Dedifferentiated amniotic fluid mesenchymal stem cell (primary cell): ENCODE measurements around the gene CCDC91.
"Not testable (repeated sequence)": the region's sequence is repeated elsewhere in the genome, so short reads cannot be mapped to it uniquely, and the experiment has no call there.

Source experiments
- DNase-seq: peaks from one replicate; pipeline ENCODE4 v3.0.0-alpha.2; 2016; ENCODE audit errors: extremely low spot score

The CCDC91 gene

GRCh38 chr12:28290262-28290661 is 100.0 kb downstream of the CCDC91 start:
- DNase-seq: no peak

DNA sequence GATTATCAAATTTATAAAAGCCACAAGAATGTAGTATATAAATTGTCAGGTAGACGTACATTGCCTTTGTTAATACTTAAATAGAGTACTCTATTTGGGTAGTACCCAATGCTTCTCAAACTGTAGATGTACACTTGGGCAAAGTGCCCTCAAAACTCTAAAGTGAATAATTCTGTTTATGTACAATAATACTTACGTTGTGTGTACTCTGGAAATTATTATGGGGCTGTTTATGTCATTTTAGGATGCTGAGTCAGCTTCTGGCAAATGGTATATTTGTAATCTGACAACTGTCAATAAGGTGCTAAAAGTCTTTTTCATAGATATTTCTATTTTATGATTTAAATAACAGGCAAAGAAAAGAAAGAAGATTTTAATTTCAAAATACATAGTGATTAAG is 102.4 kb downstream of the CCDC91 start:
- DNase-seq: no peak

GRCh38 chr12:28294300-28294699 is 104.0 kb downstream of the CCDC91 start:
- DNase-seq: no peak

GRCh38 chr12:28296287-28296686 is 106.0 kb downstream of the CCDC91 start:
- DNase-seq: no peak

- no peak for DNase-seq
Measured at GRCh38 chr12:28303192-28303591, 112.9 kb downstream of the CCDC91 start.

- no peak for DNase-seq
Measured at GRCh38 chr12:28306535-28306934, 116.3 kb downstream of the CCDC91 start.

DNA sequence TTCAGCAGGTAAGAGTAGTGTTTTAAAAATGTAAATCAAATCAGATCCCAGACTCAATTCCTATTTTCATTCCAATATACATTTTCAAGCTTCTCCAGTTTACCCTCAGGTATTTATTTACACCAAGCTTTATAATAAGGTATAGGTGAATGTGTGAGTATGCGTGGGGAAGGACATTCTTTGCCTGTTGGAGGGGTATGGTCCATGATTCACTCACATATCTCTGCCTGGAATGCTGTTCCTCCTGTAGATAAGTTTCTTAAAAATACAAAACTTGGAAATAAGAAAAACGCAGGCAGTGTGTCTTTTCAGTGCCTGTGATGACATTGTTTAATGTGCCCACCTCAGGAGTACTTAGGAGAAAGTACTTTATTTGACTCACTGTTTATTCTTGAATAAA is 118.6 kb downstream of the CCDC91 start:
- DNase-seq: no peak

DNA sequence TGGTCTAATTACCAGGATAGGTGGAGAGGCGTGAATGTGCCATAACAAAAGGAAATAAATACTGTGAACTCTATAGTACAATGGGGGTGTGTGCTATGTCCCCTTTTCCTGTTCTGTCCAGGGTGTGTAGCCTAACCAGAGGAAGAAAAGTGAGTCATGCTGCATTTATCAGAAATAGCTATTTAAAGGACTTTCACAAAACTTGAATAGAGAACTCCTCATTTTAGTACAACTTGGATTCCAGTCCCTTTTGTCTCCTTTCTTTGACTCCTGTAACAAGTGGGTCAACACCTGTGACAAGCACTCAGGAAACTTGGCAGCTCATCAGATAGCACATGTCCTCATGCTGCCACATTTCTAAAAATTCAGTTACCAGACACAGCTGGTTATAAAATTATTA is 123.4 kb downstream of the CCDC91 start:
- peak; percentile 17 for DNase-seq

GRCh38 chr12:28316049-28316448 is 125.8 kb downstream of the CCDC91 start:
- no peak for DNase-seq

GRCh38 chr12:28318273-28318672 is 128.0 kb downstream of the CCDC91 start:
- no peak for DNase-seq

- DNase-seq: no peak
Measured at GRCh38 chr12:28320353-28320752, 130.1 kb downstream of the CCDC91 start.

GRCh38 chr12:28327722-28328121 is 137.5 kb downstream of the CCDC91 start:
- no peak for DNase-seq

DNA sequence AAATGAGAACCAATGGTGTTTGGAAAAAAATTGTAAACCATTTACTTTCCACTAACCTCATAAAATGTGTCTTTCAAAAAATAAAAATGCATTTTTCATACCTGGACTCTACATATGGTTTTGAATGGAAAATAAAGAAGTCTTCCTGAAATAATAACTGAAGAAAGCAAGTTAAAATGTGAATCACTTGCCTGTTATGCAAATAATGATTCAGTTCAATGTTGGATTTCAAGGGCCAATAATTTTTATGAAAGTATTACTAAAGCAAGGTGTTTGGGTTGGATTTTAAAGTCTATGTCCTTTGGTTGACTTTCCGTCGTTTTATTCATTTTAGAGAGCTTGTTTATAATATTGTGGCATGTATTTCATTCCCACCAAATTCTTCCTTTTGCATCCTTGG is 138.7 kb downstream of the CCDC91 start:
- DNase-seq: no peak

DNA sequence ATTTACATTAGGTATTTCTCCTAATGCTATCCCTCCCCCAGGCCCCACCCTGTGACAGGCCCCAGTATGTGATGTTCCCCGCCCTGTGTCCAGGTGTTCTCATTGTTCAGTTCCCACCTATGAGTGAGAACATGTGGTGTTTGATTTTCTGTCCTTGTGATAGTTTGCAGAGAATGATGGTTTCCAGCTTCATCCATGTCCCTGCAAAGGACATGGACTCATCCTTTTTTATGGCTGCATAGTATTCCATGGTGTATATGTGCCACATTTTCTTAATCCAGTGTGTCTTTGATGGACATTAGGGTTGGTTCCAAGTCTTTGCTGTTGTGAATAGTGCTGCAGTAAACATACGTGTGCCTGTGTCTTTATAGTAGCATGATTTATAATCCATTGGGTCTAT is 139.5 kb downstream of the CCDC91 start:
- not testable (repeated sequence) for DNase-seq

GRCh38 chr12:28330232-28330631 is 140.0 kb downstream of the CCDC91 start:
- not testable (repeated sequence) for DNase-seq

DNA sequence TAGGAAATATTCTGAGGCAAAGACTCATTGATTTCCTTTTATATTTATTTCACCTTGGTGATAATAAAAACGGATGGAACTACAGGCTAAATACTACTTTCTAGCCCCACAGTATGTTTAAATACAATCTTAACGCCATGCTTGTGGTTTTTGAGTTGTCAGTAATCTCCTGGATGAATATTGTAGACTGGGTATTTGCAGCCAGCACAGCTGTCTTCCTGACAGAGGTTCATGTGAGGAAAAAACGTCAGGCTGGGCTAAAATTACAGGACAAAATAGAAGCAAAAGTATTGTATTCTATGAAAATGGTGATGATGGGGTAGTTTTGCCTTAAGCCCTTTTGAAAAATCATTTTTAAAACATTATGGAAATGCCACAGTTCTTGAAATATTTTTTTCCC is 140.9 kb downstream of the CCDC91 start:
- DNase-seq: no peak

DNA sequence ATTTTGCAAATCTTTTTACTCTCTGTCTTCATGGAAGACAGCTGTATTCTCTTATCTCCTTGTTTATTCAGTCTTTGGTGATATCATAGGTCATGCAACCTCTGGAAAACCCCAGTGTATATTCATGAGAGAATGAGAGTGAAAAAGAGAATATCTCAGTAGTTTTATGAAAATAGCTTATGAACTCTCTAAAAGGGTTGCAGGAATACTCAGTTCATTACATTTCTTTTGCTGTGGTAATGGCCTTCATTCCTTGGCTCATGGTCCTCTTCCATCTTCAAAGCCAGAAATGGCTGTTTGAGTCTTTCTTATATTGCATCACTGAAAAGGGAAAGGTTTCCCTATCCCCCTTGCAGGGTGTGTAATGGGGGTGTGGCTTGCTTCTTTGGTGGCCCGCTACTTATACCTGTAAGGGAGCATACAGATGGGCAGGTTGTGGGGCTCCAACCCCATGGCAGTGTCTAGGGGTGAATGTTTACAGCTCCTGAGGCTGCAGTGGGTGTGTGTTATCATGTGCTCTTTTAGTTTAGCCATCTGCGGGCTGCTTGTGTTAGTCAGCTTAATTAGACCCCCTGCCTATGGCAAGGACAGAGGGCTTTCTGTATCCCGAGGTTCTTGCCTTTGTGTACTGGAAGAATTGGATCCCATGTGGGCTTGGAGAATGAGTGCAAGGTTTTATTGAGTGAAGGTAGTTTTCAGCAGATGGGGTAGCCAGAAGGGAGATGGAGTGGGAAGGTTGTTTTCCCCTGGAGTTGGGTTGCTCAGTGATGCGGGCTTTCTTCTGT is 150.2 kb downstream of the CCDC91 start:
- DNase-seq: no peak

DNA sequence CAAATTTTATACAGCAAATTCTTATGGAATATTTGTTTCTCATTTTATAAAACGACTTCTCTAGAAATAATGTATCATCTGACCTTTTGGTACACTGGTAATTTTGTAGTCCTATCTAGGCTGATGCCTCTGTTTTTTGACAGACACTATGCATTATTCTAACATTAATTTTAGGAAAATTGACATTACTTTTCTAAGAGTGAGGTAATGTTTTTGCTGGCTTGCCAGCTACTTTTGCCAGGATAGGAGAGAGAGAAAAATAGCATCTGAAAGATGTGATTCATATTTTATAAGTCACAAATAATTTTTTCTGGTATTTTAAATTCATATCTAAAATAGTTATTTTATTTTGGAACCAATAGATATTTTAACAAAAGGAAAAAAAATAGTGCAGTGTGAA is 153.5 kb downstream of the CCDC91 start:
- no peak for DNase-seq

DNA sequence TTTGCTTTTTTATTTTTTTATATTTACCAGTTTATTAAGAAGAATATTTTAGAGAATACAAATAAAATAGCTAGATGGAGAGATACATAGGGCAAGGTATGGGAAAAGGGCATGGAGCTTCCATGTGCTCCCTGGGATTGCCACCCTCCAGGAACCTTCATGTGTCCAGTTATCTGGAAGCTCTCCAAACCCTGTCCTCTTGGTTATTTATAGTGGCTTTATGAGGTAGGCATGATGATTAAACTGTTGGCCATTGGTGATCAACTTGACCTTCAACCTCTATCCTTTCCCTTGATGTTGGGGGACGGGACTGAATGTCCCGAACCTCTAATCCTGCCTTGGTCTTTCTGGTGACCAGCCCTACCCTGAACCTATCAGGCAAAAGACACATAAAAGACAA is 156.3 kb downstream of the CCDC91 start:
- no peak for DNase-seq

DNA sequence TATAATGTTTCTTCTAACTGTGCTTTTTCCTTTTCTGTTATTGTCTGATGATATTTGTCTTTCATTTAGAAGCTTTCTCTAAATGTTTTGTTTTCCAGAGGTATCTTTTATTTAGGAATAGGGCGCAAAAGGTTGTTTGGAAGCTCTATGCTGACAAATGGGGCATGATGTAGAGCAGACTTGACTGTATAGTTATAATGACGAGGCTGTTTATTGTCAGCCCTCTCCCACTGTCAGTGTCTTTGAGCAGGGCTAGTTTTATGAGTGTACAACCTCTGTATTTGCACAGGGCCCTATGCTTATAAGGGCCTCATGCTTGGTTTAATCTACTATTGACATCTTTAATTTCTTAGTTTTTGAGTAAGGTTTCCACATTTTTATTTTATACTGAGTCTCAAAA is 158.9 kb downstream of the CCDC91 start:
- DNase-seq: no peak

GRCh38 chr12:28350502-28350901 is 160.2 kb downstream of the CCDC91 start:
- DNase-seq: no peak

GRCh38 chr12:28351414-28351813 is 161.2 kb downstream of the CCDC91 start:
- DNase-seq: no peak

DNA sequence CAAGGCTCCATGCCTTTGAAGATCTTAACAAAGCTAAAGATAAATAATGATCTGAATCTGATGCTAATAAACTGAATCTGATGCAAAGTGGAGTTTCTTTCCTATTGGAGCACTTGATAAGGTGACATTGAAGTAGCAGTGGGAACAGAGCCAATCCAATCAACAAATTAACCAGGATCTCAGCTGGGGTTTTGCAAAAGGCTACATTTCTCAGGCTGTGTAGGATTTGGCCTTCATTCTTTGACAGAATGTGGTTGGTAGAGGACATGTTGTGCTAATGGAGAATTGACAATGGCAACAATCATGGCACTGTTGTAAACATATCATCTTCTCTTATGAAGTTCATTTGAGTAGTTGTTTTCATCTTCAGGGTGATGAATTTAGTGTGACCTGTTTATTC is 164.9 kb downstream of the CCDC91 start:
- no peak for DNase-seq

- no peak for DNase-seq
Measured at GRCh38 chr12:28360253-28360652, 170.0 kb downstream of the CCDC91 start.
